Measurements from ENCODE around the gene IL3RA.
"Not testable (repeated sequence)": the region's sequence is repeated elsewhere in the genome, so short reads cannot be mapped to it uniquely, and the experiment has no call there.

IL3RA gene

DNA sequence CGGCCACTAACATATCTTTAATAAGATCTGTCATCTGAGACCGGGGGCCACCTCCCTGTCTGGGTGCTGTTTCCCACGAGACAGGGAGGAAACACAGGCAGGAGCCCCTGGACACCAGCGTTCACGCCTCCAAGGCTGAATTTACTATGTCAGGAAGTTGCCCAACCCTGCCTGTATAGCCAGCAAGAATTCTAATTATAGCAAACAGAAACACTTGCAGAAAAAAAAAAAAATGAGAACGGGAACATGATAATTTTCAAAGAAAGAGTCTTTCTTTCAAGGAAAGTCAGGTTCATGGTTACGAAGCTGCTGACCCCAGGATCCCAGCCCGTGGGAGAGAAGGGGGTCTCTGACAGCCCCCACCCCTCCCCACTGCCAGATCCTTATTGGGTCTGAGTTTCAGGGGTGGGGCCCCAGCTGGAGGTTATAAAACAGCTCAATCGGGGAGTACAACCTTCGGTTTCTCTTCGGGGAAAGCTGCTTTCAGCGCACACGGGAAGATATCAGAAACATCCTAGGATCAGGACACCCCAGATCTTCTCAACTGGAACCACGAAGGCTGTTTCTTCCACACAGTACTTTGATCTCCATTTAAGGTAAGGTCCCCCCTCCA, at the start of gene IL3RA:
IL3RA (plus strand) TSS at position 455 of the 613 bp plus-strand sequence. CDS start 4,981 bp downstream, outside the sequence.
- DNase-seq (ENCODE audit: low read depth in 3 of 3) = no peak

DNA sequence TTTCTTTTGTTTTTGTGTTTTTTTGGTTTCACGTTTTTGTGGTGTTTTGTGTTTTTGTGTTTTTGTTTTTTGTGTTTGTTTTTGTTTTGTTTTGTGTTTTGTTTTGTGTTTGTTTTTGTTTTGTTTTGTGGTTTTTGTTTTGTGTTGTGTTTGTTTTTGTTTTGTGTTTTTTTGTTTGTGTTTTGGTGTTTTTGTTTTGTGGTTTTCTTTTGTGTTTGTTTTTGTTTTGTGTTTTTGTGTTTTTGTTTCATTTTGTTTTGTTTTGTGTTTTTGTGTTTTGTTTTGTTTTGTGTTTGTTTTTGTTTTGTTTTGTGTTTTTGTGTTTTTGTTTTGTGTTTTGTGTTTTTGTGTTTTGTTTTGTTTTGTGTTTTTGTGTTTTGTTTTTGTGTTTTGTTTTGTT, 47.0 kb upstream of the IL3RA start:
- no peak for DNase-seq (ENCODE audit: low read depth in 3 of 3)

DNA sequence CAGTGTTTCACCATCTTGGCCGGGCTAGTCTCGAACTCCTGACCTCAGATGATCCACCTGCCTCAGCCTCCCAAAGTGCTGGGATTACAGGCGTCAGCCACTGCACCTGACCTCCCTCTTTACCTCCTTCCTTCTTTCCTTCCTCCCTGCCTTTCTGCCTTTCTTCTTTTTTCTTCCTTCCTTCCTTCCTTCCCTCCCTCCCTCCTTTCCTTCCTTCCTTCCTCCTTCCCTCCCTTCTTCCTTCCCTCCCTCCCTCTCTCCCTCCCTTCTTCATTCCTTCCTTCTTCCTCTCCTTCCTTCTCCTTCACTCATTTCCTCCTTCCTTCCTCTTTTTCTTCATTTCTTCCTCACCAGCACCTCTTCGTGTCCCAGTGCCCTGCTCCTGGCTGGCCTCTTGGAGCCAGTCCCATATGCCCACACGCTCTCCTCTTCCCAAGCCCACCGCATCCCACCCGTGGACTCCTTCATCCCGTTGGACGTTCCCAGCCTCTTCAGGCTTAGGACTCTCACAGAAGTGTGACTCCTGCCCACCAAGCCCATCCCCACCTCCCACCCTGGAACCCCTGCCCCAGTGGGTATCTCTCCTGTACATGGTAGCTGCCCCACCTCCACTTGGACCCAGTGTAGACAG, 45.4 kb upstream of the IL3RA start:
- no peak for DNase-seq (ENCODE audit: low read depth in 3 of 3)

GRCh38 chrX:1292575-1293290, 43.9 kb upstream of the IL3RA start:
- no peak for DNase-seq (ENCODE audit: low read depth in 3 of 3)

GRCh38 chrX:1294301-1295067, 42.1 kb upstream of the IL3RA start:
- no peak for DNase-seq (ENCODE audit: low read depth in 3 of 3)

GRCh38 chrX:1295550-1295949, 41.0 kb upstream of the IL3RA start:
- DNase-seq (ENCODE audit: low read depth in 3 of 3) = no peak

DNA sequence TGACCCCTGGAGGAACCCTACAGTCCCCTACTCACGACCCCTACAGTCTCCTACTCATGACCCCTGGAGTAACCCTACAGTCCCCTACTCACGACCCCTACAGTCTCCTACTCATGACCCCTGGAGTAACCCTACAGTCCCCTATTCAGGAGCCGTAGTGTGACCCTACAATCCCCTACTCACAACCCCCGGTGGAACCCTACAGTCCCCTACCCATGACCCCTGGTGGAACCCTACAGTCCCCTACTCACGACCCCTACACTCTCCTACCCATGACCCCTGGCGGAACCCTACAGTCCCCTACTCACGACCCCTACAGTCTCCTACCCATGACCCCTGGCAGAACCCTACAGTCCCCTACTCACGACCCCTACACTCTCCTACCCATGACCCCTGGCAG, 39.0 kb upstream of the IL3RA start:
- not testable (repeated sequence) for DNase-seq (ENCODE audit: low read depth in 3 of 3)

DNA sequence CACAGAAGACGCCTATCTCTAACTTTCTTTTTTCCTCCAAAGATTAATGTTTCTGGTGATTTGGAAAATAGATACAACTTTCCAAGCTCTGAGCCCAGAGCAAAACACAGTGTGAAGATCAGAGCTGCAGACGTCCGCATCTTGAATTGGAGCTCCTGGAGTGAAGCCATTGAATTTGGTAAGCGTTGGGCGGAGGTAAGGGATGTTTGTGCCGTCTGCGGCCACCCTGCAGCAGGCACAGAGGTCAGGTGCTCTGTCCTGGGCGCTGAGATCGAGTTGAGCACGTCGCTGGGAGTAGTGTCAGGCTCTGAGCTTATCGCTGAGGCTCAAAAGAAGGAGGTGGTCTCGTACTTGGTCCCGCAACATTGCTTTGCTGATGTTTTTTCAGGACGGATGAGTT, 36.1 kb upstream of the IL3RA start:
- DNase-seq (ENCODE audit: low read depth in 3 of 3) = no peak

DNA sequence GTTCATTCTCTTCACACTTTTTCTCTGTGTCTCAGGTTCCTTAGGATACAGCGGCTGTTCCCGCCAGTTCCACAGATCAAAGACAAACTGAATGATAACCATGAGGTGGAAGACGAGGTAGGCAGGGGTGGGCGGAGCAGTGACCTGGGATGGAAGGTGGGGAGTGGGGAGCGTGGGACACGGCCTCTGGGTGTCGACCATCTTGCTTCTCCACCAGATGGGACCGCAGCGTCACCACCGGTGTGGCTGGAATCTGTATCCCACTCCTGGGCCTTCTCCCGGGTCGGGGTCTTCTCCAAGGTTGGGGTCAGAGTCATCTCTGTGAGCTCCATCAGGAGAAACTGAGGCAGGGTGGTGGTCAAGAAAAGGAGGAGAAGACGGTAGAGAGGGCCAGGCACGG, 31.2 kb upstream of the IL3RA start:
- no peak for DNase-seq (ENCODE audit: low read depth in 3 of 3)

DNA sequence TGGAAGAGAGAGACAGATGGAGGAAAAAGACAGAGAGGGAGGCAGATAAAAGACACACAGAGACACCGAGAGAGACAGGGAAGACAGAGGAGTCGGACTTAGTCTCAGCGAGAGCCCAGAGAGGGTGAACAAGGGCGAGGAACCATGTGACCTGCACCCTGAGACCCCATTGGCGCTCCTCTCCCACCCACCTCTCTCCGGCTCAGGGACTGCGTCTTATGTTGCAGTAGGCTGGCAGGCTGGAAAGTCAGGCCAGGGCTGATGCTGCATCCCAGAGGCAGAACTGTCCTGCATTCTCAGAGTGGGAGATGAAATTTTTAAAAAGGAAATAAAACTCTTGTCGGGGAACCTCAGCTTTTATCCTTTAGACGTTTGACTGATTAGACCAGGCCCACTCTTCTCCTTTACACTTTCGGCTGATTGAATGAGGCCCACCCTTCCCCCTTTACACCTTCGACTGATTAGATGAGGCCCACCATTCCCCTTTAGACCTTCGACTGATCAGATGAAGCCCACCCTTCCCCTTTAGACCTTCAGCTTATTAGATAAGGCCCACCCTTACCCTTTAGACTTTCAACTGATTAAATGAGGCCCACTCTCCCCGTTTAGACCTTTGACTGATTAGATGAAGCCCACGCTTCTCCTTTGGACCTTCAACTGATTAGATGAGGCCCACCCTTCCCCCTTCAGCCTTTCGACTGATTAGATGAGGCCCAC, 29.5 kb upstream of the IL3RA start:
- DNase-seq (ENCODE audit: low read depth in 3 of 3) = no peak

DNA sequence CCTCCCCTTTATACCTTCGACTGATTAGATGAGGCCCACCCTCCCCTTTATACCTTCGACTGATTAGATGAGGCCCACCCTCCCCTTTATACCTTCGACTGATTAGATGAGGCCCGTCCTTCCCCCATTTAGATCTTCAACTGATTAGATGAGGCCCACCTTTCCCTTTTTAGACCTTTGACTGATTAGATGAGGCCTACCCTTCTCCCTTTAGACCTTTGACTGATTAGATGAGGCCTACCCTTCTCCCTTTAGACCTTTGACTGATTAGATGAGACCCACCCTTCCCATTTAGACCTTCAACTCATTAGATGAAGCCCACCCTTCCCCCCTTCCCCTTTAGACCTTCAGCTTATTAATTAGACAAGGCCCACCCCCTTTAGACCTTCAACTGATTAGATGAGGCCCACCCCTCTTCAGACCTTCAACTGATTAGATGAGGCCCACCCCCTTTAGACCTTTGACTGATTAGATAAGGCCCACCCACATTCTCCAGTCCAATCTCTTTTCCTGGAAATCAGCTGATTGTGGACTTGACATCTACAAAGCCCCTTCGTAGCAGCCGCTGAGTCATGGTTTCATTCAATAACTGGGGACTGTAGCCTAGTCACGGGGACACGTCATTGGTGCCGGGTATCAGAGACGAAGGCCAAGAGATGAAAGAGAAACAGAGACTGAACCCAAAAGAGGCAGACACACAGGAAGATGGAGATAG, 28.8 kb upstream of the IL3RA start:
- no peak for DNase-seq (ENCODE audit: low read depth in 3 of 3)

DNA sequence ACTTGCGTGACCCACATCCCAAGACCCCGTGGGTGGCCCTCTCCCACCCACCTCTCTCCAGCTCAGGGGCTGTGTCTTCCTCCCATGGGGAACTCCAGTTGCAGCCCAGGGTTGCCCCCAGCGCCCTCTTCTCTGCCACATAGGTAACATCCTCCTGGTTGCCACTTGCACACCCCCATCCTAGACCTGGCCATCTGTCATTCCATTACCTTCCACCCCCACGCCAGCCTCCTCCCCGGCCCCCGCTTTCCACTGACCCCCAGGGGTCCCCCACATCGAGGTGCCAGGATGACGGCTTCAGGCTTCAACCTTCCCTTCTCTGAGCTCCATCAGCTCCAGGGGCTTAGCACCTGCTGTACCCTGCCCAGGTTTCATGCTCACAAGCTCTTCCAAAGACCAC, 28.1 kb upstream of the IL3RA start:
- DNase-seq (ENCODE audit: low read depth in 3 of 3) = no peak

GRCh38 chrX:1308917-1309316, 27.7 kb upstream of the IL3RA start:
- DNase-seq (ENCODE audit: low read depth in 3 of 3) = not testable (repeated sequence)

- DNase-seq (ENCODE audit: low read depth in 3 of 3) = no peak
Observed at GRCh38 chrX:1313788-1314187, 22.8 kb upstream of the IL3RA start.

DNA sequence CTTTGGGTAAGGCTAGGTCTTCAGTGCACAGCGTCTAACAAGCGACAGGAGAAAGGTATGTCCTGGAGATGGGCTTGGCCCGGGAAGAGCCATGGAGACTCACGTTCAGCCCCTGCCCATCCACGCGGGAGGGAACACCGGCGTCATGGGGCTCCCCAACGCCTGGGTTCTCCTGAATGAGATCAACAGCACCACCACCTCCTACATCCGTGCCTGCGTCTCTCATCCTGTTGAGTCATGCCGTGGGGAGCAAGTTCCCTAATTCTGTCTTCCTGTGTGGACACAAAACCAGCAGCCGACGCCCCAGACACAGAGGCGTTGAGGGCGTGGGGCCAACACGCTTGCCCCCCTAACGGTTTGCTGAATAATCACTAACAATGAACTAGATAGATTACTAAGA, 20.1 kb upstream of the IL3RA start:
- DNase-seq (ENCODE audit: low read depth in 3 of 3) = peak in 1 of 3 experiments; percentile 15

GRCh38 chrX:1321674-1322073, 14.9 kb upstream of the IL3RA start:
- DNase-seq (ENCODE audit: low read depth in 3 of 3) = no peak

- DNase-seq (ENCODE audit: low read depth in 3 of 3) = peak in 1 of 3 experiments; percentile 36
Observed at GRCh38 chrX:1322393-1322792, 14.2 kb upstream of the IL3RA start.

- DNase-seq (ENCODE audit: low read depth in 3 of 3) = peak; percentile 8 to 57 (median 11)
Observed at GRCh38 chrX:1323315-1323714, 13.3 kb upstream of the IL3RA start.

DNA sequence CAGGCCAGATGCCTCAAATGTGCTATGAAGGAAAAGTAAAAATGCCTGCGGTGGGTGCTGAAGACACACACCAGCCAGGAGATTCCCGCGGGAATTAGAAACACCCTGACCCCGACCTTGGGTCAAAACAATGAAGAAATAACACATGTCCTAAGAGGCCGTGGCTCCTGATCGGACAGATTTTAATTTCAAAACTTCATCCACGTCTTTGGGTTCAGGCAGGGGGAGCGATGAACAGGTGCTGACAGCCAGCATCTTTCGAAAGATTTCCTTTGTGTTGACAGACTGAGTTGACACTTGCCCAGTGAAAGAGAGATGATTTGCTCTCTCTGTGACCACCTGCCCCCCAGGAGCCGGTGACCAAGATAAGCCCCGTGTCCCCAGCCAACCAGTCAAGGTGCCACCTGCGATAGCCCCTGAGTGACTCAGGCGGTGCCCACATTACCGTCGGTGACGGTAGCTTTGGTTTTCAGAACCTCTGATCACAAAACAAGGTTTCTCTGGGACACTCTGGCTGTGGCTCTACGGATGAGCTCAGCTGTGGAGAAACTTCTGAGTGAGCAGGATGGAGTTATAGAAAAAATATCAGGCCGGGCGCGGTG, 11.0 kb upstream of the IL3RA start:
- DNase-seq (ENCODE audit: low read depth in 3 of 3) = no peak

GRCh38 chrX:1327651-1328304, 8.8 kb upstream of the IL3RA start:
- no peak for DNase-seq (ENCODE audit: low read depth in 3 of 3)
